ENCODE data around the gene TGM2. TPM values are rescaled to one million over a fixed set of nuclear protein-coding genes. Genes with fewer than 3 reads are reported as not detected.

The TGM2 gene
- polyA plus RNA-seq, 1 donor (not counting 4 experiments of a cell fraction or from before 2014, with no cell fraction given), result 18.7 TPM

DNA sequence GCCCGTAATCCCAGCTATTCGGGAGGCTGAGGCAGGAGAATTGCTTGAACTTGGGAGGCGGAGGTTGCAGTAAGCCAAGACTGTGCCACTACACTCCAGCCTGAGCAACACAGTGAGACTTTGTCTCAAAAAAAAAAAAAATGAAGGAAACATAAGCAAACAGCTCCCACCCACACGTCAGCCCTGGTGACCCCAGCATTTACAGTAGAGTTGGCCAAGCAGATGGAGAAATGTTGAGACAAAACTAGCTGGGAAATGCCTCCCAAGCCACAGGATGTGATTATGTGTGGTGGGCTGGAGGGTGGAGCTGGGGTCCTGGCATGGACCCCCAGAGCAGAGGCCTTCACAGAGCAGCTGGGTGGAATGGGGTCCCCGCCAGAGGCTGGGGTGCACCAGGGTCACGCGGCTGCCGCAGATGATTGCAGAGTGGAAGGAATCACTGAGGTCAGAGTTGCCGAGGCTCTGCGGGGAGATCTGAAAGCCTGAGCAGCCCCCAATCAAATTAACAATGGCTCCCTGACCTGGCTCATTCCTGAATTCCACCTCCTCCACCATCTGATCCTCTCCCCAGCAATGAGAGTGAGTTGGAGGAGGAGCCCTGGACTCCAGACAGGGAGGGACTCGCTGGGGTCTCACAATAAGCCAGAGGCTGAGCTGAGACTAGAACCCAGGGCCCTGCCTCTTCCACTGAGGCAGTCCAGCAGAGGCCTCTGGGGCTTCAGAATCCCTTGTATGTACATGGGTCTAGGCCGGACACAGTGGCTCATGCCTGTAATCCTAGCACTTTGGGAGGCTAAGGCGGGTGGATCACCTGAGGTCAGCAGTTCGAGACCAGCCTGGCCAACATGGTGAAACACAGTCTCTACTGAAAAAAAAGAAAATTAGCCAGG is 34.7 kb upstream of the TGM2 start:
- dilution Hi-C loops (cut with MboI; ENCODE audit: extremely low pct_ligation_motif_present, low sequenced_read_pairs), result no loop called here
- no peaks in the 10 kb centered on the region for H3K9me1 ChIP-seq (ENCODE audit: control insufficient read depth, extremely low read depth, insufficient read depth, low read length)
- H3K36me3 ChIP-seq (ENCODE audit: control insufficient read depth in 2 of 2, extremely low read depth in 1 of 2, insufficient read depth in 2 of 2, low read length in 2 of 2), result no peaks in the 10 kb centered on the region
- no peak overlapping the region for H3K9ac ChIP-seq (ENCODE audit: control insufficient read depth, extremely low read depth, insufficient read depth, low read length)
- no peak overlapping the region for H3K4me2 ChIP-seq (ENCODE audit: control insufficient read depth, extremely low read depth, insufficient read depth, low read depth, low read length)
- FAIRE-seq (no peak), DNase-seq (ENCODE audit: low read depth, low spot score) (no peak)
- no peaks in the 10 kb centered on the region for H3K9me3 ChIP-seq (ENCODE audit: control insufficient read depth, low read depth, low read length)
- H3K79me2 ChIP-seq (ENCODE audit: control insufficient read depth, insufficient read depth, low read length), result no peaks in the 10 kb centered on the region
- H3K27me3 ChIP-seq (ENCODE audit: control insufficient read depth, extremely low read depth, insufficient read depth, low read length), result no peaks in the 10 kb centered on the region
- no peak overlapping the region for H3K4me3 ChIP-seq (ENCODE audit: control insufficient read depth in 2 of 3, extremely low read depth in 1 of 3, insufficient read depth in 2 of 3, low read depth in 1 of 3, low read length in 3 of 3)
- no peak overlapping the region for H2AFZ ChIP-seq (ENCODE audit: control insufficient read depth, low read length)
- H4K20me1 ChIP-seq (ENCODE audit: control insufficient read depth, extremely low read depth, insufficient read depth, low read length), result no peaks in the 10 kb centered on the region
- no peak overlapping the region for H3K27ac ChIP-seq (ENCODE audit: control insufficient read depth, insufficient read depth, low read length)
- TF ChIP-seq, protein P1, sequence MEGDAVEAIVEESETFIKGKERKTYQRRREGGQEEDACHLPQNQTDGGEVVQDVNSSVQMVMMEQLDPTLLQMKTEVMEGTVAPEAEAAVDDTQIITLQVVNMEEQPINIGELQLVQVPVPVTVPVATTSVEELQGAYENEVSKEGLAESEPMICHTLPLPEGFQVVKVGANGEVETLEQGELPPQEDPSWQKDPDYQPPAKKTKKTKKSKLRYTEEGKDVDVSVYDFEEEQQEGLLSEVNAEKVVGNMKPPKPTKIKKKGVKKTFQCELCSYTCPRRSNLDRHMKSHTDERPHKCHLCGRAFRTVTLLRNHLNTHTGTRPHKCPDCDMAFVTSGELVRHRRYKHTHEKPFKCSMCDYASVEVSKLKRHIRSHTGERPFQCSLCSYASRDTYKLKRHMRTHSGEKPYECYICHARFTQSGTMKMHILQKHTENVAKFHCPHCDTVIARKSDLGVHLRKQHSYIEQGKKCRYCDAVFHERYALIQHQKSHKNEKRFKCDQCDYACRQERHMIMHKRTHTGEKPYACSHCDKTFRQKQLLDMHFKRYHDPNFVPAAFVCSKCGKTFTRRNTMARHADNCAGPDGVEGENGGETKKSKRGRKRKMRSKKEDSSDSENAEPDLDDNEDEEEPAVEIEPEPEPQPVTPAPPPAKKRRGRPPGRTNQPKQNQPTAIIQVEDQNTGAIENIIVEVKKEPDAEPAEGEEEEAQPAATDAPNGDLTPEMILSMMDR (optimal IDR thresholded peaks at IDR 0.05 in 1 of 3, IDR thresholded peaks at IDR 0.05 in 1 of 3, conservative IDR thresholded peaks at IDR 0.05 in 1 of 3; ENCODE audit: extremely low read depth in 1 of 3, insufficient read depth in 2 of 3, low read length in 3 of 3), result no peak
- no peak for TF ChIP-seq EZH2 (IDR thresholded peaks at IDR 0.05; ENCODE audit: low read length)
- H3K4me1 ChIP-seq (ENCODE audit: control insufficient read depth, extremely low read depth, insufficient read depth, low read length), result peaks cover 48% of the 10 kb centered on the region

DNA sequence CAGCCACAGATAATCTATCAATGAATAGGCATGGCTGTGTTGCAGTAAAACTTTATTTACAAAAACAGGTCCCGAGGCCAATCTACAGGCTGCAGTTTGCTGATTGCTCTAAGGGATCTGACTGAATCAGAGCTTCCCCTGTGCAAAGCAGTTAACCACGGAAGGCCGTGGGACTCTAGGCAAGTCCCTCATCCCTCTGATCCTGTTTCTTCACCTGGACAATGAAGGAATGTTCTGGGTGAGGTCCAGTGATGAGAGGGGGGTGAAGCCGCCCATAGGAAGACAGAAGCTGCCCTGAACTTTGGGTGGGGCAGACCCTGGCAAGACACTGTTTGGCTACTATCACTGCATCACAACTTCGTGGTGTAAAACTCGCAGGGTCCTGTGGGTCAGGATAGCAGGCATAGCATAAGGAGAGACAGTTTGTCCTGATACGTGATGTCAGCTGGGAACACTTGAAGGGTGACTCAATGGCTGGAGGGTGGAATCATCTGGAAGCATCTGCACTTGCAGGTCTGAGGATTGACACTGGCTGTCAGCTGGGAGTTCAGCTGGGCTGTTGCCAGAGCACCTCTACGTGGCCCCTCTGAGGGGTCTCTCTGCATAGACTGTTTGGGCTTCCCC is 33.3 kb upstream of the TGM2 start:
- FAIRE-seq (peak; percentile 95), DNase-seq (ENCODE audit: low read depth, low spot score) (no peak)
- H4K20me1 ChIP-seq (ENCODE audit: control insufficient read depth, extremely low read depth, insufficient read depth, low read length), result no peaks in the 10 kb centered on the region
- H2AFZ ChIP-seq (ENCODE audit: control insufficient read depth, low read length), result no peak overlapping the region
- no peaks in the 10 kb centered on the region for H3K9me3 ChIP-seq (ENCODE audit: control insufficient read depth, low read depth, low read length)
- TF ChIP-seq, protein P1 (optimal IDR thresholded peaks at IDR 0.05 in 1 of 3, IDR thresholded peaks at IDR 0.05 in 1 of 3, conservative IDR thresholded peaks at IDR 0.05 in 1 of 3; ENCODE audit: extremely low read depth in 1 of 3, insufficient read depth in 2 of 3, low read length in 3 of 3), result no peak
- no peak for TF ChIP-seq EZH2 (IDR thresholded peaks at IDR 0.05; ENCODE audit: low read length)
- H3K79me2 ChIP-seq (ENCODE audit: control insufficient read depth, insufficient read depth, low read length), result no peaks in the 10 kb centered on the region
- H3K4me3 ChIP-seq (ENCODE audit: control insufficient read depth in 2 of 3, extremely low read depth in 1 of 3, insufficient read depth in 2 of 3, low read depth in 1 of 3, low read length in 3 of 3), result no peak overlapping the region
- H3K4me1 ChIP-seq (ENCODE audit: control insufficient read depth, extremely low read depth, insufficient read depth, low read length), result peaks cover 48% of the 10 kb centered on the region
- no peak overlapping the region for H3K4me2 ChIP-seq (ENCODE audit: control insufficient read depth, extremely low read depth, insufficient read depth, low read depth, low read length)
- dilution Hi-C loops (cut with MboI; ENCODE audit: extremely low pct_ligation_motif_present, low sequenced_read_pairs), result no loop called here
- H3K27me3 ChIP-seq (ENCODE audit: control insufficient read depth, extremely low read depth, insufficient read depth, low read length), result no peaks in the 10 kb centered on the region
- H3K9ac ChIP-seq (ENCODE audit: control insufficient read depth, extremely low read depth, insufficient read depth, low read length), result no peak overlapping the region
- H3K36me3 ChIP-seq (ENCODE audit: control insufficient read depth in 2 of 2, extremely low read depth in 1 of 2, insufficient read depth in 2 of 2, low read length in 2 of 2), result no peaks in the 10 kb centered on the region
- H3K9me1 ChIP-seq (ENCODE audit: control insufficient read depth, extremely low read depth, insufficient read depth, low read length), result no peaks in the 10 kb centered on the region
- H3K27ac ChIP-seq (ENCODE audit: control insufficient read depth, insufficient read depth, low read length), result no peak overlapping the region
